HepG2 (cell line): ENCODE measurements around the gene VEZT. TPM values are rescaled to one million over a fixed set of nuclear protein-coding genes. Genes with fewer than 3 reads are reported as not detected.

Experiments
- AKNA ChIP-seq: sonication (generic); formaldehyde crosslinking; IDR thresholded peaks from 2 replicates; pipeline ENCODE4 v1.4.0; 2020; ENCODE audit warnings: missing genetic modification reagents, borderline replicate concordance
- NCOR1 ChIP-seq: fragments of 200-600 bp; sonication (generic); IDR thresholded peaks from 2 replicates; pipeline ENCODE4 v1.7.0; 2017; ENCODE audit warnings: antibody characterized with exemption, low read length, borderline replicate concordance
- RBFOX2 ChIP-seq: fragments of 200-400 bp; formaldehyde crosslinking; IDR thresholded peaks from 2 replicates; pipeline ENCODE4 v1.6.1; 2017; ENCODE audit warnings: low read depth, mild to moderate bottlenecking, low read length
- RERE ChIP-seq: IDR thresholded peaks from 2 replicates; pipeline ENCODE4 v1.6.1; 2016; ENCODE audit warnings: low read depth, missing genetic modification reagents, missing compliant biosample characterization
- REXO4 ChIP-seq: sonication (generic); formaldehyde crosslinking; IDR thresholded peaks from 2 replicates; pipeline ENCODE4 v1.8.0; 2022; ENCODE audit warnings: missing genetic modification reagents, mild to moderate bottlenecking, borderline replicate concordance
- RFX3 ChIP-seq: IDR thresholded peaks from 2 replicates; pipeline ENCODE4 v1.6.1; 2016; ENCODE audit warnings: missing biosample characterization, missing genetic modification reagents
- RFXAP ChIP-seq: sonication (generic); formaldehyde crosslinking; IDR thresholded peaks from 2 replicates; pipeline ENCODE4 v1.4.0; 2020; ENCODE audit warnings: missing genetic modification reagents, borderline replicate concordance
- SAFB2 ChIP-seq: sonication (generic); formaldehyde crosslinking; IDR thresholded peaks from 2 replicates; pipeline ENCODE4 v1.5.1; 2020; ENCODE audit warnings: missing genetic modification reagents, low read depth, mild to moderate bottlenecking, borderline replicate concordance
- SRSF9 ChIP-seq: fragments of 200-400 bp; formaldehyde crosslinking; IDR thresholded peaks from 2 replicates; pipeline ENCODE4 v1.6.1; 2018; ENCODE audit warnings: borderline replicate concordance, mild to moderate bottlenecking, low read depth, low read length; ENCODE audit not compliant: insufficient read depth, poor library complexity, severe bottlenecking
- TMF1 ChIP-seq: sonication (generic); formaldehyde crosslinking; IDR thresholded peaks from 2 replicates; pipeline ENCODE4 v1.8.1; 2022; ENCODE audit warnings: low read depth, missing genetic modification reagents
- YY1 ChIP-seq: IDR thresholded peaks from 2 replicates; pipeline ENCODE4 v1.6.1; 2011; ENCODE audit warnings: low read length, low read depth, moderate library complexity, mild to moderate bottlenecking; ENCODE audit not compliant: insufficient read depth, insufficient replicate concordance
- ZBTB10 ChIP-seq: sonication (generic); formaldehyde crosslinking; IDR thresholded peaks from 2 replicates; pipeline ENCODE4 v1.4.0; 2020; ENCODE audit warnings: missing genetic modification reagents, borderline replicate concordance
- ZFP62 ChIP-seq: sonication (generic); formaldehyde crosslinking; IDR thresholded peaks from 2 replicates; pipeline ENCODE4 v1.4.0; 2020; ENCODE audit warnings: missing genetic modification reagents
- ZNF367 ChIP-seq: sonication (generic); formaldehyde crosslinking; IDR thresholded peaks from 2 replicates; pipeline ENCODE4 v1.4.0; 2020; ENCODE audit warnings: missing genetic modification reagents, borderline replicate concordance
- ZNF850 ChIP-seq: sonication (generic); formaldehyde crosslinking; conservative IDR thresholded peaks from 2 replicates; pipeline ENCODE4 v1.9.0; 2021; ENCODE audit warnings: mild to moderate bottlenecking, missing genetic modification reagents
- polyA plus RNA-seq, 8 experiments: library from polyadenylated mRNA; depleted of rRNA in 3 of 8; stranded (reverse) in 7 of 8; unstranded in 1 of 8; fragments of >200 nt; fragmentation: Illumina TruSeq in 4 of 8; extraction: Trizol in 4 of 8; gene quantifications; 2 replicates each; pipeline versions ENCODE4 v1.2.1 to v1.2.3, GENCODE V29; 2011 to 2016; ENCODE audit warnings: low read depth in 4 of 8, missing spikeins in 1 of 8, mixed read lengths in 1 of 8; ENCODE audit not compliant: insufficient read depth in 1 of 8
- total RNA-seq, 5 experiments: library from RNA; depleted of rRNA; stranded (reverse); fragments of >200 nt; fragmentation: Illumina TruSeq; extraction: Trizol; gene quantifications; 2 replicates each; pipeline ENCODE4 v1.2.3, GENCODE V29; 2016; ENCODE audit warnings: low read depth in 1 of 5

VEZT gene
- total and polyA plus RNA-seq, 2 of the 13 experiments (the other 11 are each of a cell fraction or from before 2014, with no cell fraction given) = 35.5 to 51.6 TPM

- no peak for TF ChIP-seq RERE
- no peak for TF ChIP-seq RBFOX2
- TF ChIP-seq REXO4 = no peak
- TF ChIP-seq ZNF850 = no peak
- no peak for TF ChIP-seq SRSF9
- TF ChIP-seq ZFP62 (CRISPR knock-in tag) = no peak
- TF ChIP-seq RFX3 = no peak
- no peak for TF ChIP-seq YY1
- no peak for TF ChIP-seq ZBTB10 (CRISPR knock-in tag)
- TF ChIP-seq TMF1 (CRISPR knock-in tag) = no peak
- no peak for TF ChIP-seq RFXAP (CRISPR knock-in tag)
- TF ChIP-seq NCOR1 = no peak
- no peak for TF ChIP-seq SAFB2 (CRISPR knock-in tag)
- TF ChIP-seq ZNF367 = no peak
- TF ChIP-seq AKNA = no peak
Measured at GRCh38 chr12:95192271-95192670, 25.3 kb upstream of the VEZT start (continued).
